Astrocyte of the cerebellum (primary cell): ENCODE results near the gene LLPH.

Experiments
- DNase-seq: peaks from one replicate; pipeline ENCODE4 v3.0.0-alpha.2; 2011; ENCODE audit warnings: low read depth
- H3K4me3 ChIP-seq: 2 replicates; pipeline ENCODE4 v1.5.1; 2011; ENCODE audit warnings: mild to moderate bottlenecking, low read depth, low read length, moderate library complexity
- CTCF ChIP-seq: IDR thresholded peaks from 2 replicates; pipeline ENCODE4 v1.5.1; 2012; ENCODE audit warnings: low read length, low read depth, moderate library complexity, mild to moderate bottlenecking; ENCODE audit errors: missing control alignments
- in situ Hi-C: cut with HindIII; loops from 2 replicates; pipeline ENCODE4 v1.10.0; 2017; ENCODE audit warnings: low sequenced_read_pairs

LLPH gene

GRCh38 chr12:66143868-66144267 is 13.3 kb upstream of the LLPH start:
- no peak for DNase-seq
- in situ Hi-C loops: no loop called here
- no peak for TF ChIP-seq CTCF
- H3K4me3 ChIP-seq: no peak overlapping the region

DNA sequence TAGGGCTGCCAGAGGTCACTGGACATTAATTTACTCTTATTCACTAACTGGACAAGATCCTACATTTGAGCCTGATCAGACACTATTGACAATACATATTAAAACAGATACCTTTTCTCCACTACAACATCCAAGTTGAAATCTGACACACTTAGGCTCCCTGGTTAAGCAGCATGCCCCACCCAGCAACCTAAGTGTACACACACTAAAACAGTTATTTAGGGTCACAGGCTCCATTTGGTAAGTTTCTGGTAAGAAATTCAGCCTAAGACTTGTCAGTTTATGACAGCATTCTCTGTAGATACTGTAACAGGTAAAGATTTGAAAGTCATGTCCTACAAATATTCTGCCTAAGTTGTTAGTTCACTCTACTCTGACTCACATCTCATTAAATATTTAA is 12.3 kb upstream of the LLPH start:
- DNase-seq: no peak

DNA sequence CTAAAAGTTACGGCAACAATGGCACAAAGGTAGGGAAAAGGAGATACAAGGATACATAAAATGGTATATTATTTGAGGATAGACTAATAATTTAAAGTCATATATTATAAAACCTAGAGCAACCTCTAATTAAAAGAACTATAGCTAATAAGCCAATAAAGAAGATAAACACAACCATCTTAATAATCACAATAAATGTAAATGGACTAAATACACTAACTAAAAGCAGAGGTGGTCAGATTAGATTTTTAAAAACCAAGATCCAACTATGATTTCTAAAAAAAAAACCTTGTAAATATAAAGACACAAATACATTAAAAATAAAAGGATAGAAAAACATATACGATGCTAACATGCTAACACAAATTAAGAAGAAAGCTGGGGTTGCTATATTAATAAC is 10.7 kb upstream of the LLPH start:
- in situ Hi-C loops: no loop called here
- DNase-seq: no peak
- no peak overlapping the region for H3K4me3 ChIP-seq
- TF ChIP-seq CTCF: no peak

More for the DNA sequence above, 12.3 kb upstream of the LLPH start:
- TF ChIP-seq CTCF: no peak
- in situ Hi-C loops: no loop called here
- no peak overlapping the region for H3K4me3 ChIP-seq

DNA sequence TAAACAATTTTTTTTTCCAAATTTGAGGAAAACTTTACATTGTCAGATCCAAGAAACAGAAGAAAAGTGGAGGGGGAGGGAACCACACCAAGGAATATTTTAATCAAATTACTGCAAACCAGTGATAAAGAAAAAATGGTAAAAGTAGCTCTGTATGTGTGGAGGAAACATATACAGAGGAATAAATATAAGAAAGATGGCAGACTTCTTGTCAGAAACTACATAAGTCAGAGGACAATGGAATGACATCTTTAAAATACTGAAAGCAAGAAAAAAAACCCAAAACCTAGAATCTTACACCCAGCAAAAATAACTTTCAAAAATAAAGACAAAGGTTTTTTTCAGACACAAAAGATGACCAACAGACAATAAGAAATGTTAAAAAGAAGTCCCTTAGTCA is 10.2 kb upstream of the LLPH start:
- H3K4me3 ChIP-seq: no peak overlapping the region
- TF ChIP-seq CTCF: no peak
- in situ Hi-C loops: no loop called here
- DNase-seq: no peak

DNA sequence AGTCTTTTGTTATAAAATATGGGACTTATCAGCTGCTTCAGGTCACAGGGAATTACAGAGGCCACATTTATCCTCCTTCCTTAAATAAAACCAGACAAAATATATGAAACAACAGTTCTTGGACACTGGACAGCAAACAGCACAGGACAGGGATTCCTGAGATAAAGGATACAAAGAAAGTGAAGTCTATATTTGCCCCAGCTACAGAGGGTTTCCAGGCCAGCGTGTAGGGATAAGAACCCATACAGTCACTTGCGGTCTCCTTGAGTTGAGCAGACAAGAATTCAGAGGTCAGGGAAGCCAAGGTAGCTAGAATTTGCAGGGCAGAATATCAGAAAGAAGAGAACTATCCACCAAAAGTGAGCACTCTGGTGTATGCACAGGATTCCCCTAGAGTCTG is 8.8 kb upstream of the LLPH start:
- in situ Hi-C loops: no loop called here
- no peak overlapping the region for H3K4me3 ChIP-seq
- no peak for TF ChIP-seq CTCF
- DNase-seq: no peak

- in situ Hi-C loops: no loop called here
- TF ChIP-seq CTCF: no peak
- no peak overlapping the region for H3K4me3 ChIP-seq
- DNase-seq: no peak
Measured at GRCh38 chr12:66137937-66138336, 7.4 kb upstream of the LLPH start.

- peak; percentile 18 for DNase-seq
- in situ Hi-C loops: no loop called here
- no peak for TF ChIP-seq CTCF
- no peak overlapping the region for H3K4me3 ChIP-seq
Measured at GRCh38 chr12:66132408-66132807, 1.9 kb upstream of the LLPH start.
